Endothelial cell of umbilical vein (primary cell): ENCODE results near the gene THSD7B. TPM values are rescaled to one million over a fixed set of nuclear protein-coding genes. Genes with fewer than 3 reads are reported as not detected.

Source experiments
- BruUV-seq: library from RNA; stranded (reverse); fragments of 400-500 nt; replicated peaks from 2 replicates; lab custom pipeline; 2021; lab: Mats Ljungman, UMichigan
- CTCF ChIA-PET: fragments of 300-600, 350-600 bp; sonication (Branson Sonifier 250); formaldehyde crosslinking; loops from one replicate; lab custom pipeline; 2021; ENCODE audit warnings: antibody characterized with exemption, inconsistent platforms; lab: Charles Lee
- POLR2A ChIA-PET: fragments of 300-600, 350-600 bp; sonication (Branson Sonifier 250); formaldehyde crosslinking; loops from one replicate; lab custom pipeline; 2021; ENCODE audit warnings: antibody characterized with exemption, inconsistent platforms; lab: Charles Lee
- DNase-seq: peaks from one replicate; pipeline ENCODE4 v3.0.0-alpha.2; 2011; ENCODE audit warnings: low read depth, low spot score
- FAIRE-seq: peaks from 2 replicates; lab custom pipeline; 2011; peaks lifted over from hg19 to GRCh38; lab: Jason Lieb, UNC
- H2AFZ ChIP-seq: 2 replicates; pipeline ENCODE4 v1.6.0; 2012; ENCODE audit warnings: low read depth, low read length, control low read depth, inconsistent platforms
- H3K27ac ChIP-seq: 2 replicates; pipeline ENCODE4 v1.5.1; 2011; ENCODE audit warnings: low read depth, mild to moderate bottlenecking, control low read depth, low read length, moderate library complexity; ENCODE audit not compliant: insufficient read depth
- H3K27me3 ChIP-seq, 2 experiments: 2 replicates each; pipeline versions ENCODE4 v1.6.0 to v1.6.1; 2011; ENCODE audit warnings: low read length in 2 of 2, mixed read lengths in 1 of 2; ENCODE audit not compliant: control insufficient read depth in 2 of 2, insufficient read depth in 2 of 2
- H3K36me3 ChIP-seq, 2 experiments: 2 replicates in 1 of 2; 3 replicates in 1 of 2; pipeline ENCODE4 v1.5.1; 2011; ENCODE audit warnings: low read length in 2 of 2, mild to moderate bottlenecking in 1 of 2, moderate library complexity in 1 of 2; ENCODE audit not compliant: control insufficient read depth in 2 of 2, insufficient read depth in 2 of 2; ENCODE audit errors: extremely low read depth in 1 of 2
- H3K4me1 ChIP-seq: 3 replicates; pipeline ENCODE4 v1.5.1; 2011; ENCODE audit warnings: mild to moderate bottlenecking, low read length; ENCODE audit not compliant: control insufficient read depth, insufficient read depth; ENCODE audit errors: extremely low read depth
- H3K4me2 ChIP-seq: 2 replicates; pipeline ENCODE4 v1.6.1; 2011; ENCODE audit warnings: low read length, control low read depth, mixed read lengths; ENCODE audit not compliant: insufficient read depth
- H3K4me3 ChIP-seq, 3 experiments: fragments of 200-600 bp in 1 of 3; sonication (generic), shearing (Covaris generic) in 1 of 3; replicated peaks in 1 of 3; 2 replicates each; pipeline ENCODE4 v1.5.1; 2011 to 2016; ENCODE audit warnings: control low read depth in 3 of 3, low read length in 3 of 3, mild to moderate bottlenecking in 2 of 3, inconsistent platforms in 1 of 3, low read depth in 1 of 3, moderate library complexity in 1 of 3; ENCODE audit not compliant: insufficient read depth in 1 of 3
- H3K79me2 ChIP-seq: 2 replicates; pipeline ENCODE4 v1.6.0; 2012; ENCODE audit warnings: low read length, inconsistent platforms; ENCODE audit not compliant: control insufficient read depth, insufficient read depth
- H3K9ac ChIP-seq: replicated peaks from 2 replicates; pipeline ENCODE3; 2011; ENCODE audit warnings: low read length, control low read depth; ENCODE audit not compliant: insufficient read depth; ENCODE audit errors: extremely low read depth
- H3K9me1 ChIP-seq: replicated peaks from 3 replicates; pipeline ENCODE4 v1.6.0; 2011; ENCODE audit warnings: mild to moderate bottlenecking, low read length; ENCODE audit not compliant: control insufficient read depth, insufficient read depth; ENCODE audit errors: extremely low read depth
- H3K9me3 ChIP-seq: replicated peaks from 2 replicates; pipeline ENCODE4 v1.5.1; 2012; ENCODE audit warnings: low read length, inconsistent platforms; ENCODE audit not compliant: control insufficient read depth, insufficient read depth
- H4K20me1 ChIP-seq: replicated peaks from 2 replicates; pipeline ENCODE3; 2011; ENCODE audit warnings: mild to moderate bottlenecking, low read length; ENCODE audit not compliant: control insufficient read depth, insufficient read depth; ENCODE audit errors: extremely low read depth
- CTCF ChIP-seq, 2 donors: IDR thresholded peaks; 1 replicate in 1 of 2; 2 replicates in 1 of 2; pipeline ENCODE4 v1.5.1; 2011; ENCODE audit warnings: low read length in 2 of 2, mild to moderate bottlenecking in 2 of 2, moderate library complexity in 2 of 2, control low read depth in 1 of 2, inconsistent platforms in 1 of 2, low read depth in 1 of 2; ENCODE audit not compliant: insufficient read depth in 1 of 2; ENCODE audit errors: extremely low read depth in 1 of 2
- EZH2 ChIP-seq: IDR thresholded peaks from 2 replicates; pipeline ENCODE4 v1.6.1; 2012; ENCODE audit warnings: borderline replicate concordance, low read depth, mild to moderate bottlenecking, moderate library complexity, low read length, inconsistent platforms; ENCODE audit not compliant: severe bottlenecking
- GATA2 ChIP-seq: IDR thresholded peaks from 2 replicates; pipeline ENCODE4 v1.7.0; 2011; ENCODE audit warnings: low read depth, mild to moderate bottlenecking, moderate library complexity, mixed read lengths, low read length; ENCODE audit not compliant: insufficient read length, insufficient read depth
- JUN ChIP-seq: IDR thresholded peaks from 2 replicates; pipeline ENCODE4 v1.6.1; 2011; ENCODE audit warnings: borderline replicate concordance, low read depth; ENCODE audit not compliant: insufficient read length, insufficient read depth
- POLR2AphosphoS5 ChIP-seq: IDR thresholded peaks from 2 replicates; pipeline ENCODE4 v1.6.1; 2012; ENCODE audit warnings: low read depth, mild to moderate bottlenecking, control low read depth, low read length, moderate library complexity; ENCODE audit not compliant: insufficient read depth
- dilution Hi-C: fragments of 300-500 bp; cut with MboI; formaldehyde crosslinking; loops from one replicate; pipeline ENCODE4 v1.15.0; 2019; ENCODE audit warnings: low sequenced_read_pairs; ENCODE audit not compliant: extremely low pct_ligation_motif_present
- intact Hi-C: fragments of 100-400 bp; cut with micrococcal nuclease; formaldehyde crosslinking; loops from one replicate; pipeline ENCODE4 v1.10.0; 2022
- polyA plus RNA-seq, 4 experiments: library from polyadenylated mRNA; depleted of rRNA in 3 of 4; stranded (reverse) in 3 of 4; unstranded in 1 of 4; fragments of >200 nt; gene quantifications; 2 replicates each; pipeline versions ENCODE4 v1.2.1 to v1.2.3, GENCODE V29; 2011 to 2012; ENCODE audit warnings: missing spikeins in 1 of 4
- total RNA-seq: library from RNA; stranded (reverse); gene quantifications from 2 replicates; pipeline ENCODE4 v1.2.3, GENCODE V29; 2021

Gene THSD7B
- total and polyA plus RNA-seq, 2 donors (not counting 3 experiments of a cell fraction or from before 2014, with no cell fraction given), result 0.04 TPM; not detected in 1

- intact Hi-C loops, result loop anchor here (2.0 kb wide), 1 partner anchor 107 kb away; no protein-coding TSS in a partner anchor
- no peaks in the 10 kb centered on the region for H3K9me3 ChIP-seq
- H3K27ac ChIP-seq, result peak overlapping the region; percentile 24
- ChIA-PET CTCF (interaction anchor here (1.0 kb wide), 2 partner anchors 13 to 65 kb away, joined by 3 read pairs; no protein-coding TSS in a partner anchor), POLR2A (no interaction called here)
- dilution Hi-C loops, result no loop called here
- no peaks in the 10 kb centered on the region for H3K9me1 ChIP-seq
- no peaks in the 10 kb centered on the region for H3K79me2 ChIP-seq
- peak; percentile 61 for TF ChIP-seq GATA2
- no peak for TF ChIP-seq EZH2
- peak; percentile 62 for TF ChIP-seq JUN
- TF ChIP-seq POLR2AphosphoS5, result peak; percentile 26
- no peak for TF ChIP-seq CTCF (IDR thresholded peaks at IDR 0.05; ENCODE audit: extremely low read depth in 1 of 2, insufficient read depth in 1 of 2, low read depth in 1 of 2, low read length in 2 of 2)
- peak; percentile 63 for DNase-seq
- FAIRE-seq, result peak; percentile 83
- no peak overlapping the region for H2AFZ ChIP-seq
- BruUV-seq, result no TSS peak
- no peak overlapping the region for H3K9ac ChIP-seq
- peak overlapping the region; percentile 24 for H3K4me2 ChIP-seq
- H3K4me3 ChIP-seq, result no peak overlapping the region
- H4K20me1 ChIP-seq, result no peaks in the 10 kb centered on the region
- peaks cover 3% of the 10 kb centered on the region for H3K4me1 ChIP-seq
- no peaks in the 10 kb centered on the region for H3K36me3 ChIP-seq
- H3K27me3 ChIP-seq, result no peaks in the 10 kb centered on the region
Measured at GRCh38 chr2:136997557-136997956, 232.2 kb downstream of the THSD7B start.
